KMS-11 (cell line): ENCODE results near the gene PHF12.

Experiments used
- H2AFZ ChIP-seq: fragments of 200-600 bp; sonication (generic); 2 replicates; pipeline ENCODE4 v1.6.1; 2016; ENCODE audit warnings: antibody characterized with exemption, mixed run types, low read depth
- H3K27ac ChIP-seq: fragments of 200-600 bp; sonication (generic); 2 replicates; pipeline ENCODE4 v1.6.1; 2016; ENCODE audit warnings: mild to moderate bottlenecking, mixed run types
- H3K27me3 ChIP-seq: fragments of 200-600 bp; sonication (generic); 2 replicates; pipeline ENCODE4 v1.6.1; 2017; ENCODE audit warnings: mild to moderate bottlenecking, low read depth, mixed run types, moderate library complexity; ENCODE audit not compliant: insufficient read depth
- H3K36me3 ChIP-seq: fragments of 200-600 bp; sonication (generic); 2 replicates; pipeline ENCODE4 v1.6.1; 2017; ENCODE audit warnings: mild to moderate bottlenecking, mixed run types; ENCODE audit not compliant: insufficient read depth
- H3K4me1 ChIP-seq: fragments of 200-600 bp; sonication (generic); 2 replicates; pipeline ENCODE4 v1.6.1; 2016; ENCODE audit warnings: mild to moderate bottlenecking, low read depth, mixed run types; ENCODE audit not compliant: poor library complexity, severe bottlenecking
- H3K4me2 ChIP-seq: fragments of 200-600 bp; sonication (generic); 2 replicates; pipeline ENCODE4 v1.7.0; 2016; ENCODE audit warnings: mild to moderate bottlenecking, mixed run types
- H3K4me3 ChIP-seq: fragments of 200-600 bp; sonication (generic); IDR thresholded peaks from 2 replicates; pipeline ENCODE4 v1.6.1; 2017; ENCODE audit warnings: low read depth, low read length, mixed read lengths; ENCODE audit not compliant: insufficient read depth
- H3K79me2 ChIP-seq: fragments of 200-600 bp; sonication (generic); 2 replicates; pipeline ENCODE4 v1.6.1; 2016; ENCODE audit warnings: low read depth, mixed run types; ENCODE audit not compliant: insufficient read depth
- H3K9ac ChIP-seq: fragments of 200-600 bp; sonication (generic); 2 replicates; pipeline ENCODE4 v1.6.1; 2016; ENCODE audit warnings: mild to moderate bottlenecking, mixed run types
- H4K20me1 ChIP-seq: fragments of 200-600 bp; sonication (generic); 2 replicates; pipeline ENCODE4 v1.6.1; 2016; ENCODE audit warnings: mild to moderate bottlenecking, mixed run types; ENCODE audit not compliant: insufficient read depth
- TF ChIP-seq, protein P1 (sequence below): fragments of 200-600 bp; sonication (generic); conservative IDR thresholded peaks from 2 replicates; pipeline ENCODE4 v1.6.1; 2017; ENCODE audit warnings: low read depth, mild to moderate bottlenecking, antibody characterized with exemption, low read length, moderate library complexity, mixed read lengths

PHF12 gene

DNA sequence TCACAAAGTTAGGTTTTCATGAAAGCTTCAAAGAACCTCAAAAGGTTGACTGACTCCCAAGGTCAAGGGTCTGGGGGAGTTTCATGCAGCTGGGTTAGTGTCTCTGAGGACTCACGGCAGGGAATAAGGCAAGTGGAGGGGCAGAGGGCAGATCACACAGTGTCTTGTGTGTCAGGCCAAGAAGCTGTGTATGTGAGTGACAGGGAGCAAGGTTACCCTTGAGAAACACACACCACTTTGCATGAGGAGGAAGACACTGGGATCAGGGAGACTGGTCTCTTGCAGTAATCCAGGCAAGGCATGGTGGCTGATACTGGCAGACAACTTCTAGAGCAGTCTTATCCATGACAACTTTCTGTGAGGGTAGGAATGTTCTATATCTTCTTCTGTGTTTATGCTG lies 60.1 kb downstream of the PHF12 start:
- Histone ChIP-seq H3K4me1 (peaks cover 40% of the 10 kb centered on the region), H3K36me3 (no peaks in the 10 kb centered on the region), H4K20me1 (no peaks in the 10 kb centered on the region), H3K27me3 (no peaks in the 10 kb centered on the region), H3K79me2 (no peaks in the 10 kb centered on the region), H3K4me2 (no peak overlapping the region), H3K27ac (no peak overlapping the region), H3K9ac (no peak overlapping the region), H2AFZ (no peak overlapping the region), H3K4me3 (no peak overlapping the region)
- TF ChIP-seq, protein P1, sequence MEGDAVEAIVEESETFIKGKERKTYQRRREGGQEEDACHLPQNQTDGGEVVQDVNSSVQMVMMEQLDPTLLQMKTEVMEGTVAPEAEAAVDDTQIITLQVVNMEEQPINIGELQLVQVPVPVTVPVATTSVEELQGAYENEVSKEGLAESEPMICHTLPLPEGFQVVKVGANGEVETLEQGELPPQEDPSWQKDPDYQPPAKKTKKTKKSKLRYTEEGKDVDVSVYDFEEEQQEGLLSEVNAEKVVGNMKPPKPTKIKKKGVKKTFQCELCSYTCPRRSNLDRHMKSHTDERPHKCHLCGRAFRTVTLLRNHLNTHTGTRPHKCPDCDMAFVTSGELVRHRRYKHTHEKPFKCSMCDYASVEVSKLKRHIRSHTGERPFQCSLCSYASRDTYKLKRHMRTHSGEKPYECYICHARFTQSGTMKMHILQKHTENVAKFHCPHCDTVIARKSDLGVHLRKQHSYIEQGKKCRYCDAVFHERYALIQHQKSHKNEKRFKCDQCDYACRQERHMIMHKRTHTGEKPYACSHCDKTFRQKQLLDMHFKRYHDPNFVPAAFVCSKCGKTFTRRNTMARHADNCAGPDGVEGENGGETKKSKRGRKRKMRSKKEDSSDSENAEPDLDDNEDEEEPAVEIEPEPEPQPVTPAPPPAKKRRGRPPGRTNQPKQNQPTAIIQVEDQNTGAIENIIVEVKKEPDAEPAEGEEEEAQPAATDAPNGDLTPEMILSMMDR: no peak

DNA sequence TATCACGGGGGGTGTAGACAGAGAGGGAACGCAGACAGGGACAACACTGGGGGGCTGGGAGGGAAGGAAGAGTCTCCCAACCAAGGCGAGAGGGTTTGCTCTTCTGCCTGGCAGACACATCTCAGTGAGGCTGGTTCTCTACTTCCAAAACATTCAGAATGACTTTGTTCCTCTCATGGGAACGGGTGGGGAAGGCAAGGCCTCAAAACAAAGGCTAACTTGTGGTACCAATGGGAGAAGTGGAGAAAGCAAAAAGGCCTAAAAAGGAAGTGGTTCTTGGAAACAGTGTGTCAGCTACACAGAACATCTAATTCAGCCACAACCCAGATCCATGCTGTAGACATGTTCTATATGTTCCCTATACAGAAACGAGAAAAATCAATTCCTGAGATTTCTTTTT lies 61.3 kb downstream of the PHF12 start:
- Histone ChIP-seq H3K79me2 (no peaks in the 10 kb centered on the region), H4K20me1 (no peaks in the 10 kb centered on the region), H3K27me3 (no peaks in the 10 kb centered on the region), H3K27ac (no peak overlapping the region), H3K4me1 (peaks cover 30% of the 10 kb centered on the region), H2AFZ (no peak overlapping the region), H3K9ac (no peak overlapping the region), H3K36me3 (no peaks in the 10 kb centered on the region), H3K4me3 (no peak overlapping the region), H3K4me2 (no peak overlapping the region)
- TF ChIP-seq, protein P1: no peak

DNA sequence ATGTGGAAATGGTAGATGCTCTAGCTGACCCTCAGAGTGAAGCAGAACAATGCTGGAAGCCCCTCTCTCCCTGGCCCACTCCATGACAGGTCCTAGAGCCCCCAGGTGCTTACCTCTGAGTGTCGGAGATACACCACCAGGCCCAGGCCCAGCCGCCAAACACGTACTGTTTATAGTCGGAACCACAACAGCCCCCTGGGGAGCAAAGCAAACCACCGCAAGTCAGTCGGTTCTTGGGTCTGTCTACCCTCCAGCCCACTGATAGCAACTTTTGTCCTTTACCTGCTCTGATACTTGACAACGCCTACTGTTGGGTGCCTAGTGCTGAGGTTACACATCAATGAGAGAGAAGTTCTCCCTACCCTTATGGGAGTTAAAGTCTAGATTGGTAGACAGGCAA lies 62.5 kb downstream of the PHF12 start:
- no peaks in the 10 kb centered on the region for H4K20me1 ChIP-seq
- H3K4me1 ChIP-seq: peaks cover 24% of the 10 kb centered on the region
- no peak overlapping the region for H3K9ac ChIP-seq
- no peak overlapping the region for H3K4me3 ChIP-seq
- H3K36me3 ChIP-seq: no peaks in the 10 kb centered on the region
- H3K79me2 ChIP-seq: no peaks in the 10 kb centered on the region
- H3K4me2 ChIP-seq: no peak overlapping the region
- no peaks in the 10 kb centered on the region for H3K27me3 ChIP-seq
- no peak overlapping the region for H3K27ac ChIP-seq
- no peak overlapping the region for H2AFZ ChIP-seq
- TF ChIP-seq, protein P1: no peak

DNA sequence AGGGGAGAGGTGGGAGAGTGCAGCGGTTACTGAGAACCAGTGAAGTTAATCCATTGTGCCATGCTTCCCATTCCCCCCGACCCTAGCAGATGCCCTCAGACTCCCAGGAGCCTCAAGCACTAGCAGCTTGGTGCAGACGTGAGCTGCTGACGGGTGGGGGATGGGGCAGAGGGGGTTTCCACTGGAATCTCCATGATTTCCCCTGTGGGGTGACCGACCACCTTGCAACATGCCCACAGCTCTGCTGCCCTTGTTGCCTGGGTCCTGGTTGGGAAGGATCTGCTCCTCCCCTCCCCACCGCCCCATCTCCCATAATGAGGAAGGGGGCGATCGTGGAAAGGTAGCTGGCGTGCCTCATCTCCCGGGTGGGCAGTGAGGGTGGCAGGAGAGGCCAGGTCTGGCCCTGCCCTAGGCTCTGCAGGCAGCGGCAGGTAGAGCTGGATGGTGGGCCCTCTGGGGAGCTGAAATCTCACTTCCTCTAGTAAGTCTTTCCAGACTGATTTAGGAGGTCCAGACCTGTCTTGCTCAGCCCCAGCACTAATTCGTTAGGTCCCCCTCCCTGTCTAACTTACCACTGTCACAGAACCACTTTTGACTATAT lies 63.3 kb downstream of the PHF12 start:
- H3K4me2 ChIP-seq: no peak overlapping the region
- no peaks in the 10 kb centered on the region for H3K79me2 ChIP-seq
- no peak overlapping the region for H2AFZ ChIP-seq
- TF ChIP-seq, protein P1: no peak
- no peaks in the 10 kb centered on the region for H3K27me3 ChIP-seq
- H3K36me3 ChIP-seq: no peaks in the 10 kb centered on the region
- no peak overlapping the region for H3K9ac ChIP-seq
- no peak overlapping the region for H3K27ac ChIP-seq
- no peak overlapping the region for H3K4me3 ChIP-seq
- H4K20me1 ChIP-seq: no peaks in the 10 kb centered on the region
- H3K4me1 ChIP-seq: peaks cover 15% of the 10 kb centered on the region
